T-helper 2 cell treated with Interferon-gamma antibody and Interleukin-4, amounts not matched to agents 5 μg/mL and 100 μg/mL, for 36 hours (primary cell): Measurements from ENCODE around the gene C1orf87.
A peak's percentile ranks its signal among the peaks of the same experiment; 100 is the strongest.
"Not testable (repeated sequence)": the region's sequence is repeated elsewhere in the genome, so short reads cannot be mapped to it uniquely, and the experiment has no call there.

Experiments used
- DNase-seq: peaks from one replicate; pipeline ENCODE4 v3.0.0; 2021; ENCODE audit warnings: low spot score
- H3K27ac Mint-ChIP-seq: one replicate; pipeline ENCODE4 v1.8.0; 2021; ENCODE audit warnings: mild to moderate bottlenecking, mixed read lengths
- H3K27me3 Mint-ChIP-seq: one replicate; pipeline ENCODE4 v1.8.0; 2021; ENCODE audit warnings: low read depth, mixed read lengths
- H3K36me3 Mint-ChIP-seq: one replicate; pipeline ENCODE4 v1.8.0; 2021; ENCODE audit warnings: low read depth, mixed read lengths
- H3K4me1 Mint-ChIP-seq: one replicate; pipeline ENCODE4 v1.8.0; 2021; ENCODE audit warnings: low read depth, mixed read lengths
- H3K4me3 Mint-ChIP-seq: one replicate; pipeline ENCODE4 v1.8.0; 2022; ENCODE audit warnings: mild to moderate bottlenecking, moderate library complexity, mixed read lengths
- H3K9me3 Mint-ChIP-seq: one replicate; pipeline ENCODE4 v1.8.0; 2021; ENCODE audit warnings: mixed read lengths

The C1orf87 gene

GRCh38 chr1:59972216-59972927 lies 101.2 kb downstream of the C1orf87 start:
- peaks cover 9% of the 10 kb centered on the region for H3K27me3 Mint-ChIP-seq
- H3K9me3 Mint-ChIP-seq = no peaks in the 10 kb centered on the region
- H3K4me1 Mint-ChIP-seq = peaks cover 5% of the 10 kb centered on the region
- H3K36me3 Mint-ChIP-seq = no peaks in the 10 kb centered on the region
- DNase-seq = no peak
- no peak overlapping the region for H3K4me3 Mint-ChIP-seq
- no peak overlapping the region for H3K27ac Mint-ChIP-seq

- H3K27me3 Mint-ChIP-seq = peaks cover 7% of the 10 kb centered on the region
- H3K9me3 Mint-ChIP-seq = no peaks in the 10 kb centered on the region
- H3K36me3 Mint-ChIP-seq = no peaks in the 10 kb centered on the region
- peaks cover 5% of the 10 kb centered on the region for H3K4me1 Mint-ChIP-seq
- no peak overlapping the region for H3K27ac Mint-ChIP-seq
- H3K4me3 Mint-ChIP-seq = no peak overlapping the region
- DNase-seq = peak; percentile 35
Observed at GRCh38 chr1:59971464-59971911, 102.1 kb downstream of the C1orf87 start.

GRCh38 chr1:59969542-59970175 lies 103.9 kb downstream of the C1orf87 start:
- not testable (repeated sequence) for H3K4me1 Mint-ChIP-seq, H3K36me3 Mint-ChIP-seq, DNase-seq, H3K27ac Mint-ChIP-seq, H3K9me3 Mint-ChIP-seq, H3K4me3 Mint-ChIP-seq, H3K27me3 Mint-ChIP-seq

- H3K27ac Mint-ChIP-seq, H3K4me1 Mint-ChIP-seq, H3K36me3 Mint-ChIP-seq, H3K4me3 Mint-ChIP-seq, H3K9me3 Mint-ChIP-seq, DNase-seq, H3K27me3 Mint-ChIP-seq: not testable (repeated sequence)
Observed at GRCh38 chr1:59968746-59969145, 104.8 kb downstream of the C1orf87 start.

GRCh38 chr1:59967780-59968179 lies 105.8 kb downstream of the C1orf87 start:
- peaks cover 5% of the 10 kb centered on the region for H3K4me1 Mint-ChIP-seq
- H3K27ac Mint-ChIP-seq = no peak overlapping the region
- no peaks in the 10 kb centered on the region for H3K27me3 Mint-ChIP-seq
- no peak overlapping the region for H3K4me3 Mint-ChIP-seq
- no peaks in the 10 kb centered on the region for H3K9me3 Mint-ChIP-seq
- DNase-seq = no peak
- H3K36me3 Mint-ChIP-seq = no peaks in the 10 kb centered on the region

DNA sequence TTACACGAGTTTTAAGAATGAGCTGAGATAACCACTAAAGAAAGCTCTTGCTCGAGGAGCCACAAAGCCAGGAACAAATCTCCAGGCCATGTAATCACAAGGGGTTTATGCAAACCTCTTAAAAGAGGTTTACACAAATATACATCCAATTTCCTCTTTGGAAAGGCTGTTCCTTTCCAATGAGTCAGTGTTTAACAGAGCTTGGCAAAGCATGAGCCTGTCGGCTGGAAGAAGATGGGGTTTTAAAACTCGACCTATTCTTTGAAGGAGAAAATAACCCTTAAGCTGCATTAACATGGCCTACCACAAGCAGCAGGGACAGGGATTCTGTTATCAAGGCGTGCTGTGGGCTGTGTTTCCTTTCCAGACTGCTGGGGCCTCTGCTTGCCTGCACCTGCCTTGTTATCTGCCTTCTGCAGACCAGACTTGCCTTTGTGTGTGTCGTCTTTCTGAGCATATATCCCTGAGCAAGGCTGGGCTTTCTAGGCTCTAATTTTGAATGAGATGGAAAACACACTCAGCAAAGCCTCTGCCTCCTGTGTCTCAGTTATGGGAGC lies 106.4 kb downstream of the C1orf87 start:
- Mint-ChIP-seq H3K27ac (no peak overlapping the region), H3K4me1 (peaks cover 5% of the 10 kb centered on the region), H3K4me3 (no peak overlapping the region), H3K27me3 (no peaks in the 10 kb centered on the region), H3K36me3 (no peaks in the 10 kb centered on the region), H3K9me3 (no peaks in the 10 kb centered on the region)
- no peak for DNase-seq

- DNase-seq = no peak
- Mint-ChIP-seq H3K27me3 (peaks cover 4% of the 10 kb centered on the region), H3K4me1 (no peaks in the 10 kb centered on the region), H3K9me3 (no peaks in the 10 kb centered on the region), H3K4me3 (no peak overlapping the region), H3K27ac (no peak overlapping the region), H3K36me3 (no peaks in the 10 kb centered on the region)
Observed at GRCh38 chr1:59952065-59952464, 121.5 kb downstream of the C1orf87 start.

GRCh38 chr1:59949648-59950047 lies 123.9 kb downstream of the C1orf87 start:
- Mint-ChIP-seq H3K4me3 (no peak overlapping the region), H3K27me3 (peaks cover 4% of the 10 kb centered on the region), H3K4me1 (no peaks in the 10 kb centered on the region), H3K36me3 (no peaks in the 10 kb centered on the region), H3K9me3 (no peaks in the 10 kb centered on the region), H3K27ac (no peak overlapping the region)
- DNase-seq = no peak

DNA sequence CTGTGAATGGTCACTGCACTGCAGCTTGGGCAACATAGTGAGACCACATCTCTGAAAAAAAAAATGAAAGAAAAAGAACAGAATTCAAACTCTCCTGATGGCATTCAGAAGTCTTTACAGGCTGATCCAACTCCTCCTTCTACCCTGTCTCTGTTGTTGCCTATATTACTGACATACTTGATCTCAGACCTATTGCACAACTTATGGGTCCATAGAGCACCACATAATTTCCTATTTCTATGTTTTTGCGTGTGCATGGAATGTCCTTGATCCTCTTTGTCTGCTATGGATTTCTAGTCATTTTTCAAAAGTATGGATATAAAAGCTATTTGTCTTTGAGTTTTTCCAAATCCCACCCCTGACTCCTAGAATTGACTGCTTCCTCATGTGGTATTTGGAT lies 124.6 kb downstream of the C1orf87 start:
- no peak for DNase-seq
- no peaks in the 10 kb centered on the region for H3K36me3 Mint-ChIP-seq
- H3K9me3 Mint-ChIP-seq = no peaks in the 10 kb centered on the region
- no peaks in the 10 kb centered on the region for H3K4me1 Mint-ChIP-seq
- no peak overlapping the region for H3K27ac Mint-ChIP-seq
- H3K27me3 Mint-ChIP-seq = peaks cover 4% of the 10 kb centered on the region
- H3K4me3 Mint-ChIP-seq = no peak overlapping the region

DNA sequence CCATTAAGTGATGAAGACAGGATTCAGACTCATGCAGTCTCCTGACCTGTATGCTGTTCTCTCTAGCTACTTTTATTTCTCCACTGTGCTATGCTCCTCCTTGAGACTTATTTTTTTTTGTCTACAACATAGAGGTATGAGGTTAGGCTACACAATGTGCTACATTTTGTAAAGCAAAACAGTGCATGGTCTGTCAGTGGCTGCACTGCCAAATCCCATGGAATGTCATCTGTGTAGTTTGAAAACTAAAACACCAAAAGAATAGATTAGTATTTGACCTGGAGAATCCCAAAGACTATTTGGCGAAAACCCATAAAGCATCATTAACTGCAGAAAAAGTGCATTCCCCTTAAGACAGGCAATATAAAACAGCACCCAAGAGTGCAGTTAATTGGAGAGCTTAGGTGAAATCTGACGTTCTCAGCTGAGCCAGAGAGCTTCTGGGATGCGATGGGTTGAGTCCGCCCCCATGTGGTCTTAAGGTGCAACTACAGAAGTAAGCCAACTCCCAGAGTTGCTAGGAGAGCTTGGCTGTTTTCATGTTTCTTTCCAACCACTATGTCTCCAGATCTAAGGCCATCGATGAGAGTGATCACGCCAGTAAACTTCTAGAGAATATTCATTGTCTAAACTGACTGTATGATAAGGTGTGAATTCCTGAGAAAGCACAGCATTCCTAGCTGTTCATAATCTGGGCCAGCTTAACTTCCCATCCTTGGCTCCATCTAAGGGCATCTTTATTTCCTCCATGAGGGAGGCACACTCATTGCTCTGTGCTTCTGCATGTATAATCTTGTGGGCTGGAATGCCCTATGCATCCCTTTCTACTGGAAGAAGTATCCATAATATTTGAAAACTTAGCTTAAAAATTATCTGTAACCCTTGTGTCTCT lies 126.3 kb downstream of the C1orf87 start:
- no peaks in the 10 kb centered on the region for H3K4me1 Mint-ChIP-seq
- peaks cover 11% of the 10 kb centered on the region for H3K27me3 Mint-ChIP-seq
- DNase-seq = peak; percentile 20
- no peaks in the 10 kb centered on the region for H3K36me3 Mint-ChIP-seq
- H3K4me3 Mint-ChIP-seq = no peak overlapping the region
- H3K9me3 Mint-ChIP-seq = no peaks in the 10 kb centered on the region
- H3K27ac Mint-ChIP-seq = no peak overlapping the region

GRCh38 chr1:59945790-59946189 lies 127.8 kb downstream of the C1orf87 start:
- Mint-ChIP-seq H3K4me3 (no peak overlapping the region), H3K36me3 (no peaks in the 10 kb centered on the region), H3K4me1 (no peaks in the 10 kb centered on the region), H3K9me3 (no peaks in the 10 kb centered on the region), H3K27ac (no peak overlapping the region), H3K27me3 (peaks cover 11% of the 10 kb centered on the region)
- DNase-seq = no peak
